Measurements from ENCODE around the gene SH3YL1. TPM values are rescaled to one million over a fixed set of nuclear protein-coding genes. Genes with fewer than 3 reads are reported as not detected.

SH3YL1 gene
- total RNA-seq, 3 donors from 2014 or later (not counting 1 experiment from before 2014, with no cell fraction given), result 28.3 to 42.2 (median 32.3) TPM

DNA sequence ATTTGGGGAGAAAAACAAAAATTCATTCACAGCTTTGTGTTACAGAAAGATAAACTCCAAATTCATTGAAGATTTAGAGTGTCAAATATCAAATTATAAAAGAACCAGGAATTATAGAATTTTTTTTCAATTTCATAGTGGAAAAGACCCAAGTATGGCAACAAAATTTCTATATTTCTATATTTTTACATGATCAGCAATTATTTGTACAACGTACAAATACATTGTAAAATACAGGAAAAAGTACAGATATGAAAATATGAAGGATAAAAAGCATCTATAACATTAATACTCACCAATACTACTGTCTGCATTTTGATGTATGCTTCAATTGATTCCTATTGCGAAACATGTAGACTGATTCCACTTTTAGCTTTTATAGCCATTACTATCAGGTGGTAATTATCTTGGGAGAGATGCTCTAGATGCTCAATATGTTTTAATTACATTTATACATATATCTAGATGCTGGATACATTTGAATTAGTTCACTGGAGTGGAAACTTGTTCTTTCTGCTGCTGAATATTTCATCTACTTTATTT, 4.0 kb downstream of the SH3YL1 start:
- Mint-ChIP-seq H3K36me3 (peaks cover 14% of the 10 kb centered on the region), H3K27ac (no peak overlapping the region), H3K4me1 (peaks cover 5 to 9% of the 10 kb centered on the region in 2 donors), H3K9me3 (peaks cover 0 to 2% of the 10 kb centered on the region in 2 donors), H3K4me3 (no peak overlapping the region), H3K27me3 (ENCODE audit: low read depth in 2 of 2) (no peaks in the 10 kb centered on the region)
- no CpG with 5 or more reads among the region's 2 CpGs for WGBS (ENCODE audit: insufficient coverage)
- Histone ChIP-seq H3K27me3 (ENCODE audit: control insufficient read depth, insufficient read depth, low read length) (no peaks in the 10 kb centered on the region), H3K4me1 (ENCODE audit: control insufficient read depth, insufficient read depth, low read length) (peaks cover 12% of the 10 kb centered on the region), H3K9me3 (ENCODE audit: control insufficient read depth, insufficient read depth, low read length) (no peaks in the 10 kb centered on the region), H3K36me3 (ENCODE audit: control insufficient read depth, insufficient read depth, low read length) (no peaks in the 10 kb centered on the region), H3K27ac (ENCODE audit: low read length) (no peak overlapping the region), H3K4me3 (ENCODE audit: low read length) (no peak overlapping the region)
- no peak for ATAC-seq
- TF ChIP-seq, protein P1, sequence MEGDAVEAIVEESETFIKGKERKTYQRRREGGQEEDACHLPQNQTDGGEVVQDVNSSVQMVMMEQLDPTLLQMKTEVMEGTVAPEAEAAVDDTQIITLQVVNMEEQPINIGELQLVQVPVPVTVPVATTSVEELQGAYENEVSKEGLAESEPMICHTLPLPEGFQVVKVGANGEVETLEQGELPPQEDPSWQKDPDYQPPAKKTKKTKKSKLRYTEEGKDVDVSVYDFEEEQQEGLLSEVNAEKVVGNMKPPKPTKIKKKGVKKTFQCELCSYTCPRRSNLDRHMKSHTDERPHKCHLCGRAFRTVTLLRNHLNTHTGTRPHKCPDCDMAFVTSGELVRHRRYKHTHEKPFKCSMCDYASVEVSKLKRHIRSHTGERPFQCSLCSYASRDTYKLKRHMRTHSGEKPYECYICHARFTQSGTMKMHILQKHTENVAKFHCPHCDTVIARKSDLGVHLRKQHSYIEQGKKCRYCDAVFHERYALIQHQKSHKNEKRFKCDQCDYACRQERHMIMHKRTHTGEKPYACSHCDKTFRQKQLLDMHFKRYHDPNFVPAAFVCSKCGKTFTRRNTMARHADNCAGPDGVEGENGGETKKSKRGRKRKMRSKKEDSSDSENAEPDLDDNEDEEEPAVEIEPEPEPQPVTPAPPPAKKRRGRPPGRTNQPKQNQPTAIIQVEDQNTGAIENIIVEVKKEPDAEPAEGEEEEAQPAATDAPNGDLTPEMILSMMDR (IDR thresholded peaks at IDR 0.05), result no peak
- DNase-seq, result no peak
- intact Hi-C loops (cut with micrococcal nuclease), result no loop called here

DNA sequence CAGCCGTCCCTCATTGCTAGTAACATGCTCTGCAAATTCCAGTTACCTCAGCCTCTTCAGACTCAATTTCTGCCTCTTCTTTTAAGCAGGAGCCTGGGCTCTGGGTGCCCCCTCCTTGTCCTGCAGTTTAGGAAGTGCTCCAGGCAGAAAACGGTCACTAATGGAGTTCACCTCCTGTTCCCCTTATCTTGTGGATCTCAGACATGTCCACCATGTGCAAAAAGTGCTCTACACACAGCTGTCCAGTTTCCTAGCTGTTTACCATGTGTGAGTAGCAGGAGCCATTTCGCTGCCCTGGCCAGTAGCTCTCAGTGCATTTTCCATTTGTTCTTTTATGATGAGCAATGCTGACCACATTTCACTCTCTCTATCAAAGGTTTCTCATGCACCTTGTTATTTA, 4.9 kb downstream of the SH3YL1 start:
- Histone ChIP-seq H3K4me3 (ENCODE audit: low read length) (no peak overlapping the region), H3K36me3 (ENCODE audit: control insufficient read depth, insufficient read depth, low read length) (no peaks in the 10 kb centered on the region), H3K4me1 (ENCODE audit: control insufficient read depth, insufficient read depth, low read length) (peaks cover 9% of the 10 kb centered on the region), H3K9me3 (ENCODE audit: control insufficient read depth, insufficient read depth, low read length) (no peaks in the 10 kb centered on the region), H3K27ac (ENCODE audit: low read length) (no peak overlapping the region), H3K27me3 (ENCODE audit: control insufficient read depth, insufficient read depth, low read length) (no peaks in the 10 kb centered on the region)
- Mint-ChIP-seq H3K27me3 (ENCODE audit: low read depth in 2 of 2) (no peaks in the 10 kb centered on the region), H3K27ac (no peak overlapping the region), H3K36me3 (peaks cover 14% of the 10 kb centered on the region), H3K4me3 (no peak overlapping the region), H3K4me1 (peaks cover 0 to 5% of the 10 kb centered on the region in 2 donors), H3K9me3 (peaks cover 0 to 2% of the 10 kb centered on the region in 2 donors)
- WGBS (ENCODE audit: insufficient coverage), result 99% methylated on average over 3 of the region's 3 CpGs
- intact Hi-C loops (cut with micrococcal nuclease), result no loop called here
- TF ChIP-seq, protein P1 (IDR thresholded peaks at IDR 0.05), result no peak
- DNase-seq (no peak), ATAC-seq (no peak)

DNA sequence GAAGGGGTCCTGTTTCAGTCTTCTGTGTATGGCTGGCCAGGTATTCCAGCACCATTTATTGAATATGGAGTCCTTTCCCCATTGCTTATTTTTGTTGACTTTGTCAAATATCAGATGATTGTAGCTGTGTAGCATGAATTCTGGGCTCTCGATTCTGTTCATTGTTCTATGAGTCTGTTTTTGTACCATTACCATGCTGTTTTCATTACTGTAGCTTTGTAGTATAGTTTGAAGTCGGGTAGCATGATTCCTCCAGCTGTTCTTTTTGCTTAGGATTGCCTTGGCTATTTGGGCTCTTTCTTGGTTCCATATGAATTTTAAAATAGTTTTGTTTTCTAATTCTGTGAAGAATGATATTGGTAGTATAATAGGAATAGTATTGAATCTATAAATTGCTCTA, 6.0 kb downstream of the SH3YL1 start:
- H3K4me3 Mint-ChIP-seq, result no peak overlapping the region
- no peak overlapping the region for H3K27ac Mint-ChIP-seq
- ATAC-seq, result no peak

More for the DNA sequence above, 6.0 kb downstream of the SH3YL1 start:
- no peaks in the 10 kb centered on the region for H3K27me3 Mint-ChIP-seq (ENCODE audit: low read depth in 2 of 2)
- no peaks in the 10 kb centered on the region for H3K4me1 Mint-ChIP-seq
- peaks cover 0 to 2% of the 10 kb centered on the region in 2 donors for H3K9me3 Mint-ChIP-seq
- H3K36me3 ChIP-seq (ENCODE audit: control insufficient read depth, insufficient read depth, low read length), result no peaks in the 10 kb centered on the region
- TF ChIP-seq, protein P1 (IDR thresholded peaks at IDR 0.05), result no peak
- no peak overlapping the region for H3K27ac ChIP-seq (ENCODE audit: low read length)
- H3K36me3 Mint-ChIP-seq, result peaks cover 14% of the 10 kb centered on the region
- no peak overlapping the region for H3K4me3 ChIP-seq (ENCODE audit: low read length)
- no peaks in the 10 kb centered on the region for H3K4me1 ChIP-seq (ENCODE audit: control insufficient read depth, insufficient read depth, low read length)
- 88% methylated on average over 2 of the region's 2 CpGs for WGBS (ENCODE audit: insufficient coverage)
- H3K27me3 ChIP-seq (ENCODE audit: control insufficient read depth, insufficient read depth, low read length), result no peaks in the 10 kb centered on the region
- no peak for DNase-seq
- intact Hi-C loops (cut with micrococcal nuclease), result no loop called here
- H3K9me3 ChIP-seq (ENCODE audit: control insufficient read depth, insufficient read depth, low read length), result no peaks in the 10 kb centered on the region
